ENCODE data around the gene C11orf54. TPM values are rescaled to one million over a fixed set of nuclear protein-coding genes. Genes with fewer than 3 reads are reported as not detected.

Gene C11orf54
- total and polyA plus RNA-seq, 2 donors (not counting 1 experiment from before 2014, with no cell fraction given), result 22.1 to 29.0 TPM

GRCh38 chr11:93735627-93736026 is 5.8 kb upstream of the C11orf54 start:
- H3K27ac ChIP-seq (ENCODE audit: insufficient read depth, low read length), result no peak overlapping the region
- peaks cover 66% of the 10 kb centered on the region for H3K79me2 ChIP-seq (ENCODE audit: control insufficient read depth, insufficient read depth, low read length)
- H2AFZ ChIP-seq (ENCODE audit: low read length), result no peak overlapping the region
- no peak overlapping the region for H3K4me2 ChIP-seq (ENCODE audit: extremely low read depth, insufficient read depth, low read length)
- DNase-seq (ENCODE audit: low read depth in 2 of 2), result no peak
- H3K36me3 ChIP-seq (ENCODE audit: control insufficient read depth, insufficient read depth, low read length), result peaks cover 17% of the 10 kb centered on the region
- no peaks in the 10 kb centered on the region for H3K27me3 ChIP-seq (ENCODE audit: control insufficient read depth, insufficient read depth, low read length)
- H3K4me1 ChIP-seq (ENCODE audit: control insufficient read depth, extremely low read depth, insufficient read depth, low read length), result peaks cover 4% of the 10 kb centered on the region
- TF ChIP-seq CTCF (conservative IDR thresholded peaks at IDR 0.05 in 1 of 2, IDR thresholded peaks at IDR 0.05 in 1 of 2; ENCODE audit: low read depth in 1 of 2, low read length in 2 of 2), result no peak
- TF ChIP-seq EZH2 (IDR thresholded peaks at IDR 0.05; ENCODE audit: low read length, missing control alignments), result no peak
- no peak overlapping the region for H3K9ac ChIP-seq (ENCODE audit: insufficient read depth, low read length)
- no peak overlapping the region for H3K4me3 ChIP-seq (replicated peaks in 1 of 4; ENCODE audit: control extremely low read depth in 1 of 4, insufficient read depth in 1 of 4, low read depth in 3 of 4, low read length in 4 of 4)
- no peaks in the 10 kb centered on the region for H3K9me3 ChIP-seq (ENCODE audit: control insufficient read depth, insufficient read depth, low read depth, low read length)
- H4K20me1 ChIP-seq (ENCODE audit: control insufficient read depth, extremely low read depth, insufficient read depth, low read length), result peaks cover 3% of the 10 kb centered on the region

- TF ChIP-seq EZH2 (IDR thresholded peaks at IDR 0.05; ENCODE audit: low read length, missing control alignments) (no peak), CTCF (conservative IDR thresholded peaks at IDR 0.05 in 1 of 2, IDR thresholded peaks at IDR 0.05 in 1 of 2; ENCODE audit: low read depth in 1 of 2, low read length in 2 of 2) (no peak)
- Histone ChIP-seq H3K9me3 (ENCODE audit: control insufficient read depth, insufficient read depth, low read depth, low read length) (no peaks in the 10 kb centered on the region), H3K27ac (ENCODE audit: insufficient read depth, low read length) (no peak overlapping the region), H3K27me3 (ENCODE audit: control insufficient read depth, insufficient read depth, low read length) (no peaks in the 10 kb centered on the region), H3K4me2 (ENCODE audit: extremely low read depth, insufficient read depth, low read length) (peak overlapping the region; percentile 32), H2AFZ (ENCODE audit: low read length) (no peak overlapping the region), H4K20me1 (ENCODE audit: control insufficient read depth, extremely low read depth, insufficient read depth, low read length) (peaks cover 3% of the 10 kb centered on the region), H3K9ac (ENCODE audit: insufficient read depth, low read length) (no peak overlapping the region), H3K4me1 (ENCODE audit: control insufficient read depth, extremely low read depth, insufficient read depth, low read length) (peaks cover 4% of the 10 kb centered on the region), H3K79me2 (ENCODE audit: control insufficient read depth, insufficient read depth, low read length) (peaks cover 71% of the 10 kb centered on the region), H3K4me3 (replicated peaks in 1 of 4; ENCODE audit: control extremely low read depth in 1 of 4, insufficient read depth in 1 of 4, low read depth in 3 of 4, low read length in 4 of 4) (no peak overlapping the region), H3K36me3 (ENCODE audit: control insufficient read depth, insufficient read depth, low read length) (peaks cover 17% of the 10 kb centered on the region)
- peak in 1 of 2 donors; percentile 50 for DNase-seq (ENCODE audit: low read depth in 2 of 2)
These were observed 5.3 kb upstream of the C11orf54 start for GRCh38 chr11:93736129-93736528.

- H3K4me1 ChIP-seq (ENCODE audit: control insufficient read depth, extremely low read depth, insufficient read depth, low read length), result peaks cover 4% of the 10 kb centered on the region
- TF ChIP-seq CTCF (conservative IDR thresholded peaks at IDR 0.05 in 1 of 2, IDR thresholded peaks at IDR 0.05 in 1 of 2; ENCODE audit: low read depth in 1 of 2, low read length in 2 of 2) (no peak), EZH2 (IDR thresholded peaks at IDR 0.05; ENCODE audit: low read length, missing control alignments) (no peak)
These were observed 3.4 kb upstream of the C11orf54 start for GRCh38 chr11:93737904-93738612.

More at GRCh38 chr11:93737904-93738612, 3.4 kb upstream of the C11orf54 start:
- Histone ChIP-seq H3K4me2 (ENCODE audit: extremely low read depth, insufficient read depth, low read length) (peak overlapping the region; percentile 17), H4K20me1 (ENCODE audit: control insufficient read depth, extremely low read depth, insufficient read depth, low read length) (peaks cover 3% of the 10 kb centered on the region), H3K27ac (ENCODE audit: insufficient read depth, low read length) (no peak overlapping the region), H2AFZ (ENCODE audit: low read length) (no peak overlapping the region), H3K9me3 (ENCODE audit: control insufficient read depth, insufficient read depth, low read depth, low read length) (no peaks in the 10 kb centered on the region), H3K4me3 (replicated peaks in 1 of 4; ENCODE audit: control extremely low read depth in 1 of 4, insufficient read depth in 1 of 4, low read depth in 3 of 4, low read length in 4 of 4) (peak overlapping the region in 3 of 4 experiments; percentile 20 to 98 (median 78)), H3K9ac (ENCODE audit: insufficient read depth, low read length) (no peak overlapping the region), H3K79me2 (ENCODE audit: control insufficient read depth, insufficient read depth, low read length) (peaks cover 75% of the 10 kb centered on the region), H3K27me3 (ENCODE audit: control insufficient read depth, insufficient read depth, low read length) (no peaks in the 10 kb centered on the region), H3K36me3 (ENCODE audit: control insufficient read depth, insufficient read depth, low read length) (peaks cover 15% of the 10 kb centered on the region)
- peak in 1 of 2 donors; percentile 37 for DNase-seq (ENCODE audit: low read depth in 2 of 2)
